ENCODE results near the gene HEXA.

GRCh38 chr15:72345806-72346205, 30.0 kb downstream of the HEXA start:
- TF ChIP-seq CTCF (conservative IDR thresholded peaks at IDR 0.05; ENCODE audit: low read length) (no peak), EZH2phosphoT487 (IDR thresholded peaks at IDR 0.05; ENCODE audit: borderline replicate concordance) (no peak)

Data from Loucy (cell line).